Stimulated activated CD8-positive, alpha-beta memory T cell treated with anti-CD3 and anti-CD28 coated beads, Interleukin-12 subunit alpha, Interleukin-12 subunit beta, amount 100 ng/mL, for 4 hours (primary cell): ENCODE results near the gene TMEM95.
"Not testable (repeated sequence)": the region's sequence is repeated elsewhere in the genome, so short reads cannot be mapped to it uniquely, and the experiment has no call there.

Experiments
- DNase-seq: peaks from one replicate; pipeline ENCODE4 v3.0.0-alpha.2; 2020; ENCODE audit warnings: low read depth

The TMEM95 gene

DNA sequence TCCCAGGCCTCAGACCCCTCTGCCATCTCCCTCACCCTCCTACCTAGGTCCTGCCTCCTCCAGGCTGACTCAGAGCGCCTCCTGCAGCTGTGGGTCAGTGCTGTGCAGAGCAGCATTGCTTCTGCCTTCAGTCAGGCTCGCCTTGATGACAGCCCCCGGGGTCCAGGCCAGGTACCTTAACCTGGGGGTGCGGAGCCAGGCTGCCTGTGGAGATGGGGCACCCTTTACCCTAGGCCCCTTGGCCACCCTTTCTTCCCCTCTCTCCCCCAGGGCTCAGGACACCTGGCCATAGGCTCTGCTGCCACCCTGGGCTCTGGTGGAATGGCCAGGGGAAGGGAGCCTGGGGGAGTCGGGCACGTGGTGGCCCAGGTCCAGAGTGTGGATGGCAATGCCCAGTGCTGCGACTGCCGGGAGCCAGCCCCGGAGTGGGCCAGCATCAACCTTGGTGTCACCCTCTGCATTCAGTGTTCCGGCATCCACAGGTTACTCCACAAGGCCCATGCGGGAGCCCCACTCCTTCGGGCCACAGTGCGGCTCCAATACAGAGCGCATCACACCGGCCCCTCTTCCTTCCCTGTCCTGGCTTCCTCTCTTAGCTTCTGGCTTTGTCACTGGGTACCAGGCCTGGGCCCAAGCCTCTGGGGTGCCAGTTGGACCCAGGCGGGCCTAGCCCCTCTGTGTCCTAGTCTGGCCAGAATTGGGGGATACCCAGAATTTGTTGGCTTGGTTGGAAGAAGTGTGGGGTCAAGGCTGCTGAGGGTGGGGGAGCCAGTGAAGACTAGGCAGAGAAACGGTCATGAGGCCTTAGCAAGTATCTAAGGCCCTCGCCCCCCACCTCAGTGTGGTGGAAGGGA is 8.0 kb upstream of the TMEM95 start:
- no peak for DNase-seq

GRCh38 chr17:7347630-7348477 is 7.1 kb upstream of the TMEM95 start:
- DNase-seq, result no peak

GRCh38 chr17:7348478-7349242 is 6.3 kb upstream of the TMEM95 start:
- no peak for DNase-seq

- DNase-seq, result peak; percentile 71
These were observed 3.1 kb upstream of the TMEM95 start, which contains the start of gene KCTD11 for GRCh38 chr17:7351665-7352502. Gene KCTD11 (plus strand): TSS chr17:7352162.

GRCh38 chr17:7352503-7352889 is 2.5 kb upstream of the TMEM95 start:
- DNase-seq, result no peak

- DNase-seq, result no peak
These were observed 1.9 kb upstream of the TMEM95 start for GRCh38 chr17:7352910-7353635.

DNA sequence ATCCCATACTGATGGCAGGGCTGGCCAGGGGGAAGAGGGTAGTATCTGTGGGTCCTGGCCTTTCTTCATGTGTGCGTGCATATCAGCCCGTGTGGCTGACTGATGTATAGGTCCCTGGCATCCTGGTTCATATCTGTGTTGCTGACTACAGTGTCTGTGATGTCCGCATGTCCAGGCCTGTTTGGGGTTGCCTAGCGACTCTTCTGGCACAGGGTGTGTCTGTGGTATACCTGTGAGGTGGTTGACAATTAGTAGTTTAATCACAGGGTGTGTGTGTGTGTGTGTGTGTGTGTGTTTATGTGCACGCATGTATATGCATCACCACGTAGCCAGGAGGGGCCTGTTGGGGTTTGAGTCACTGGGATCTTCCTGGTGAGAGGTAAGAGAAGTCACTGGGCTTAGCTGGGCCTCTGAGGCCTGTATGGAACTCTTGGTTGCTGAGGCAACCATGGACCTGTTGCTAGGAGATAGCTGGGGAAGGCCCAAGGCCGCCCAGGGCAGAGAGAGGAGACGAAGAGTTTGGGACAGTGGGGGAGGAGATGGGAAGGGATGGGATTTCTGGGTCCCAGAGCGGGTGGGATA is 603 bp upstream of the TMEM95 start:
- no peak for DNase-seq

DNA sequence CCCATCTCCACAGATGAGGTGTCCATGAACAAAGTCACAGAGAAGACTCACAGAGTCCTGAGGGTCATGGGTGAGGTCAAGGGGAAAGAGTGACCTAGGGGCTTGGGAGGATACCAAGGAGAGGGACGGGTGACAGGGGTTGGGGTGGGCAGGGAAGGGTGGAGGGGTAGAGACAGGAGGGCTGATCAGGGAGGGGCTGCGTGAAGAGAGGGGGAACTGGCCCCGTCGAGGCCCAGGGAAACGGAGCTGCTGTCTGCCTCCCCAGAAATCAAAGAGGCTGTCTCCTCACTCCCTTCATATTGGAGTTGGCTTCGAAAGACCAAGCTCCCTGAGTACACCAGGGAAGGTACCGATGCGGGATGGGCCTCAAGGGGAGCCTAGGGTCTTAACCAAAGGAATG is 617 bp downstream of the TMEM95 start:
- no peak for DNase-seq

GRCh38 chr17:7356072-7356549 is 1.2 kb downstream of the TMEM95 start:
- peak; percentile 66 for DNase-seq

DNA sequence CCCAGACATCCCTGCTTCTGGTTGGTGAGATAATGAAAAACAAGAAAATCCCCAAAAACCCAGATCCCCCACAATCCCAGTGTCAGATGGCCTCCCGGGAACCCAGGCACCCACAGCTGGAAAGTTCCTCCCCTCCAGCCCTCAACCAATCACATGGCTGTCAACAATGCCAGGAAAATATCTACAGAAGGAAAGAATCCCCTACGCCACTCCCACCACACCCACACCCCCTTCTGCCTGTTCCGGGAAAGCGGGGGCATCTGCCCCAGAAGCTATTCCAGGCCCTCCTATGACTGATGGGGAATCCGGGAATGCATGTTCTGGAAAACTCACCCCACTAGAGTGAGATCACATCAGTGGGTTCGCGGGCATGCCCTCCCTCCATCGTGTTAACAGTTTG is 1.8 kb downstream of the TMEM95 start:
- DNase-seq, result no peak

- DNase-seq, result no peak
These were observed 2.4 kb downstream of the TMEM95 start for GRCh38 chr17:7357381-7357780.

DNA sequence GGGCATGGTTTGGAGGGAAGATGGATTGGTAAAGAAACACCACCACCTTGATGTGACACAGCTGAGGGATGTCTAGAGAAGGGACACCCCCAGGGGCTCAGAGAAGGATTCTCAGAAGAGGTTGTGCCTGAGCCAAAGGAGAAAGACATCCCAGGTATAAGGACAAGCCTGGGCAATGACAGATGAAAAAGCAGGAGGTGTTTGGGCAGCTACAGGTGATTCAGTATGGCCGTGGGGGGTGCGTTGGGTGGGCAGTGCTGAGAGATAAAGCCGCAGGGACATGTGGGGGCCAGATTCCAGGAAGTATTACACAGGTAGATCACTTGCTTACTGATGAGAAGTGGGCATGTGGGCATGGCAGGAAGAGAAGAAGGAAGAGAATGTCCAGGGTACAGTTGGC is 7.0 kb downstream of the TMEM95 start:
- no peak for DNase-seq

DNA sequence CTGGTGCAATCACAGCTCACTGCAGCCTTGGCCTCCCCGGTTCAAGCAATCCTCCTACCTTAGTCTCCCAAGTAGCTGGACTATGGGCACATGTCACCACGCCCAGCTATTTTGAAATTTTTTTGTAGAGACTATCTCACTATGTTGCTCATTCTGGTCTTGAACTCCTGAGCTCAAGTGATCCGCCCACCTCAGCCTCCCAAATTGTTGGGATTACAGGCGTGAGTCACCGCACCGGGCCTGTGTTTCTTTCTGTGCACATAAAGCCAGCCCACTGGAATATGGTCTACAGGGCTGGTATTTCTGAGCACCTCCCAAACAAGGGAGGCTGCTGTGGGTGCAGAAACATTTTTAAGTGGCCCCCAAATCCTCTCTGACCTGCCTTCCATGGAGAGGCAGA is 8.4 kb downstream of the TMEM95 start:
- DNase-seq, result no peak

DNA sequence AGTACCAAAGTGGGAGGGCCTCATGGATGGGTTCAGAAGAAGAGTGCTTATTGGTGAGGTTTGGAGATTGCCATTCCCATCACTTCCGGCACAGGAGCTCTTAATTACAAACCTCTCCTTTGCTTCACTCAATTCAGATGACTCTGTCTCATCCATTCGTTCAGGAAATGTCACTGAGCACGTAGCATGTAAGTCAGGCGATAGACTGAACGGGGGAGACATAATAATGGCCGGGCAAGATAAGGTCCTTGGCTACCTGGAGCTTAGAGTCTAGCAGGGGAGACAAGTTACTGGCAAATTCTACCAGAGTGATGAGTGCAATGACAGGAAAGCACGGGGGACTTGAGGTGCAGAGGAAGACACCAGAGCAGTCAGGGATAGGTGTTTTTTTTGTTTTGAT is 11.0 kb downstream of the TMEM95 start:
- DNase-seq, result not testable (repeated sequence)

DNA sequence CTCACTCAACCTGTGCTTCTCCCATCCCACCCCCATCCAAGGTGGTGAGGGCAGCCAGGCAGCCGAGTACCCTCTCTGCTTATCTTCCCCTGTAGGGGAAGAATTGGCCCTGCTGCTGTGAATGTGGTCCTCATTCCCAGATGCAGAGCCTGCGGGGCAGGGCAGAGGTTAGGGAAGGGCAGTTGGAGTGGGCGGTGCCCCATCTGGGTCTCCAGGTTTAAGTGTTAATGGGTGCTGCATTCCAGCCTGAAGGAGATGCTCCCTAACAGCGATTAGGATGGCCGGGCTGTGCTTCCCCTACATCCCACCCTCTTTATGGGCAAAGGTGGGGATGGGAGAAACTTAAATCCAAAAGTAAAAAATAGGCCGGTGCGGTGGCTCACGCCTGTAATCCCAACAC is 12.1 kb downstream of the TMEM95 start:
- DNase-seq, result no peak

DNA sequence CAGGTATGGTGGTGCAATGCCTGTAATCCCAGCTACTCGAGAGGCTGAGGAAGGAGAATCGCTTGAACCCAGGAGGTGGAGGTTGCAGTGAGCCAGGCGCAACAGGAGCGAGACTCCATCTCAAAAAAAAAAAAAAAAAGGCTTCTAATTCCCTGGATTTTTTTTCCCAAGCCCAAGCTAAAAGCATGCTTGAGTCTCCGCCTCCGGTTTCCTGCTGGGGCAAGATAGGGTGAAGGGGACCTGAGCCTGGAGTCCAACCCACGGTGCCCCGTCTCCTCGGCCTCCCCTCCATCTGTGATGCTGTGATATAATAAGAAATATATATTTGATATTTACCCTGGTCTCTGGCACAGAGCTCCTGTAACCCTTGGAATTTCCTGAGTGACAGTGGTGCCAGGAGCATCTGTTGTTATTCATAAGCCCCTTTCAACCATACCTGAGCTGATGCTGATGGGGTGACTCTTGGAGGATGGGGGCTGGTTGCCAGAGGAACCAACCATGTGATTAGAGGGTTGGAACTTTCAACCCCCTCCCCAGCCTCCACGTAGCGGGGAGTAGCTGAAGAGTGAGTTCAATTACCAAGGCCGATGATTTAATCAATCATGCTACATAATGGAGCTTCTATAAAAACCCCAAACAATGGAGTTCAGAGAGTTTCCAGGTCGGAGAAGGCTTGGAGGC is 13.1 kb downstream of the TMEM95 start:
- no peak for DNase-seq

GRCh38 chr17:7368599-7368994 is 13.6 kb downstream of the TMEM95 start:
- DNase-seq, result not testable (repeated sequence)

DNA sequence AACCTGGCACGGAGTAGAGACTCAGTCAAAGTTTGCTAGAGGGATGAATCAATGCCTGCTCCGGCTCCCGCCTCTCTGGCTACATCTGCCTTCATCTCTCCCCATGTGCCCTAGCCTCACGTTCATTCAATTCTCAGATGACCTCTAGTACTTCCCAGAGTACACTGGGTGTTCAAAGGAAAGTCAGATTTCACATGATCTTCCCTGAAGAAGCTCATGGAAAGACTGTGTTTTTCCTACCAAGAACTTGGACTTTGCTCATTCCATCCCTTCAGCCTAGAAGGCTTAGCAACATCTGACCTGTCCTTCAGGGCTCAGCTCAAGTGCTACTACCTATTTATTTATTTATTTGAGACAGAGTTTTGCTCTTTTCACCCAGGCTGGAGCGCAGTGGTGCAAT is 14.9 kb downstream of the TMEM95 start:
- DNase-seq, result no peak

DNA sequence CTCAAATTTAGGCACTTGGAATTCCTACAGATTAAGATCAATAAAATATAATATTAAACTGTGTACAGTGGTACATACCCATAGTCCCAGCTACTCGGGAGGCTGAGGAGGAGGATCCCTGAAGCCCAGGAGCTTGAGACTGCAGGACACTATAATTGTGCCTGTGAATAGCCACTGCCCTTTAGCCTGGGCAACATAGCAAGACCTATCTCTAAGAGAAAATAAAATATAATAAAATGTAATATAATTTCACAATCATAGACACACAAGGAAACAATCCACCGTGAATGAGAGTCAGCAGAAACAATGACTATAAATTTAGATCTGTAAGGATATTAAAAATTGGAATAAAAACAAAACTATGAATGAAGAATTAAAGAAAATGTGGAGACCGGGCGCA is 15.9 kb downstream of the TMEM95 start:
- DNase-seq, result no peak

- no peak for DNase-seq
These were observed 19.4 kb downstream of the TMEM95 start for GRCh38 chr17:7374353-7374752.
